Measurements from ENCODE around the gene ZBTB49.
"Not testable (repeated sequence)": the region's sequence is repeated elsewhere in the genome, so short reads cannot be mapped to it uniquely, and the experiment has no call there.

The ZBTB49 gene

DNA sequence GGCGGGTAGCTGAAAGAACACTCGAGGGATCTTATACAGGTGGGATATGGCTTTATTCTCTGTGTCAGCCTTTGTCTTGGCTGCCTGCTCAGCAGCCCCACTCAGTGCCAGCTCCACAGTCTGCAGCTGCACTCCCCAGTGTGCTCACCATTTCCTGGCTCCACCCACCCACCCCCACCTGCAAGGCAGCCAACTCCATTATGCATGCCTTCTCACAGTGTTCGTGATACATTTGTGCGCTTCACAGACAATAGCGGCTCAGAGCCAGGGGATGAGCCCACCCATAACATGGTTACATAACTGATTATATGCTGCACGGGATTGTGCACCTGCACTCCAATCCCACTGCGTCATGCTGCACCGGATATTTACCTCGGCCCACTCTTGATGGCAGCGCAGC, 33.3 kb upstream of the ZBTB49 start:
- TF ChIP-seq, protein P1, sequence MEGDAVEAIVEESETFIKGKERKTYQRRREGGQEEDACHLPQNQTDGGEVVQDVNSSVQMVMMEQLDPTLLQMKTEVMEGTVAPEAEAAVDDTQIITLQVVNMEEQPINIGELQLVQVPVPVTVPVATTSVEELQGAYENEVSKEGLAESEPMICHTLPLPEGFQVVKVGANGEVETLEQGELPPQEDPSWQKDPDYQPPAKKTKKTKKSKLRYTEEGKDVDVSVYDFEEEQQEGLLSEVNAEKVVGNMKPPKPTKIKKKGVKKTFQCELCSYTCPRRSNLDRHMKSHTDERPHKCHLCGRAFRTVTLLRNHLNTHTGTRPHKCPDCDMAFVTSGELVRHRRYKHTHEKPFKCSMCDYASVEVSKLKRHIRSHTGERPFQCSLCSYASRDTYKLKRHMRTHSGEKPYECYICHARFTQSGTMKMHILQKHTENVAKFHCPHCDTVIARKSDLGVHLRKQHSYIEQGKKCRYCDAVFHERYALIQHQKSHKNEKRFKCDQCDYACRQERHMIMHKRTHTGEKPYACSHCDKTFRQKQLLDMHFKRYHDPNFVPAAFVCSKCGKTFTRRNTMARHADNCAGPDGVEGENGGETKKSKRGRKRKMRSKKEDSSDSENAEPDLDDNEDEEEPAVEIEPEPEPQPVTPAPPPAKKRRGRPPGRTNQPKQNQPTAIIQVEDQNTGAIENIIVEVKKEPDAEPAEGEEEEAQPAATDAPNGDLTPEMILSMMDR (conservative IDR thresholded peaks at IDR 0.05; ENCODE audit: low read depth, low read length), result no peak
- Histone ChIP-seq H3K4me2 (no peak overlapping the region), H3K27me3 (ENCODE audit: insufficient read depth, low read depth) (no peaks in the 10 kb centered on the region), H3K4me1 (ENCODE audit: low read depth, poor library complexity, severe bottlenecking) (no peaks in the 10 kb centered on the region), H3K4me3 (IDR thresholded peaks at IDR 0.05; ENCODE audit: insufficient read depth, low read depth, low read length) (no peak overlapping the region), H3K9ac (no peak overlapping the region), H3K79me2 (ENCODE audit: insufficient read depth, low read depth) (no peaks in the 10 kb centered on the region), H3K27ac (no peak overlapping the region), H4K20me1 (ENCODE audit: insufficient read depth) (no peaks in the 10 kb centered on the region), H3K36me3 (ENCODE audit: insufficient read depth) (no peaks in the 10 kb centered on the region), H2AFZ (ENCODE audit: low read depth) (no peak overlapping the region)

DNA sequence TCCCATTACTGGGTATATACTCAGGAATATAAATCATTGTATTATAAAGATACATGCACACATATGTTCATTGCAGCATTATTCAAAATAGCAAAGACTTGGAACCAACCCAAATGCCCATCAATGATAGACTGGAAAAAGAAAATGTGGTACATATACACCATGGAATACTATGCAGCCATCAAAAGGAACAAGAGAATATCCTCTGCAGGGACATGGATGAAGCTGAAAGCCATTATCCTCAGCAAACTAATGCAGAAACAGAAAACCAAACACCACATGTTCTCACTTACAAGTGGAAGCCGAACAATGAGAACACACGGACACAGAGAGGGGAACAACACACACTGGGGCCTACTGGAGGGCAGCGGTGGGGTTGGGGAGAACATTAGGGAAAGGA, 32.3 kb upstream of the ZBTB49 start:
- not testable (repeated sequence) for H3K4me1 ChIP-seq (ENCODE audit: low read depth, poor library complexity, severe bottlenecking); H3K27ac ChIP-seq; H2AFZ ChIP-seq (ENCODE audit: low read depth); H3K36me3 ChIP-seq (ENCODE audit: insufficient read depth); H4K20me1 ChIP-seq (ENCODE audit: insufficient read depth); H3K4me2 ChIP-seq; H3K27me3 ChIP-seq (ENCODE audit: insufficient read depth, low read depth); H3K9ac ChIP-seq; H3K79me2 ChIP-seq (ENCODE audit: insufficient read depth, low read depth); H3K4me3 ChIP-seq (IDR thresholded peaks at IDR 0.05; ENCODE audit: insufficient read depth, low read depth, low read length)

DNA sequence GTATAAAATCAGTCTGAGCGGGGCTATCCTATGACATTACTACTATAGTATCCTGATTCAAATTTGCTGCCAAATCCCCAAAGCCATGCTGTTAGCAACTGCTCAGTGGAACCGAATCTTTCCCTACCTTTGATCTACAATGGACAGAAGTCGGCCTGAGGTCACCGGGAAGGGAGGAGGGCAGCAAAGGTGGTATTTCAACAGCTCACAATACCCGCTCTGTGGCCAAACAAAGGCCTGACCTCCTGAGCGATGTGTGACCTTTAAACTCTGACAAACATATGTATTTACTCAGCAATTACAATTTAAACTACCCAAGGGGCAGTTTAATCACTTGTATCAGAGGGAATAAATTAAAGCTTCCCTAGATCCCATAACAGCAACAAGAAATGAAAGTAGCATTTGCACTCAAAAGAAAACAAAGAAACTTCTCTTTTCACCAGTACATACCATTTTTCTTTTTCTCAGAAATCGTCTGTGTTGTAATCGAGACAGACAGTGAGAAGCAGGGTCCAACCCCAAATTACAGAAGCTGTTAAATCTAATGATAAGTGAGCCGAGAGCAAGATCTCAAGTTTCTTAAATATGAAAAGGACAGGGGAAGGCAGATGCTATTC, 30.5 kb upstream of the ZBTB49 start:
- Histone ChIP-seq H3K9ac (no peak overlapping the region), H3K27me3 (ENCODE audit: insufficient read depth, low read depth) (no peaks in the 10 kb centered on the region)
- TF ChIP-seq, protein P1 (conservative IDR thresholded peaks at IDR 0.05; ENCODE audit: low read depth, low read length), result no peak

DNA sequence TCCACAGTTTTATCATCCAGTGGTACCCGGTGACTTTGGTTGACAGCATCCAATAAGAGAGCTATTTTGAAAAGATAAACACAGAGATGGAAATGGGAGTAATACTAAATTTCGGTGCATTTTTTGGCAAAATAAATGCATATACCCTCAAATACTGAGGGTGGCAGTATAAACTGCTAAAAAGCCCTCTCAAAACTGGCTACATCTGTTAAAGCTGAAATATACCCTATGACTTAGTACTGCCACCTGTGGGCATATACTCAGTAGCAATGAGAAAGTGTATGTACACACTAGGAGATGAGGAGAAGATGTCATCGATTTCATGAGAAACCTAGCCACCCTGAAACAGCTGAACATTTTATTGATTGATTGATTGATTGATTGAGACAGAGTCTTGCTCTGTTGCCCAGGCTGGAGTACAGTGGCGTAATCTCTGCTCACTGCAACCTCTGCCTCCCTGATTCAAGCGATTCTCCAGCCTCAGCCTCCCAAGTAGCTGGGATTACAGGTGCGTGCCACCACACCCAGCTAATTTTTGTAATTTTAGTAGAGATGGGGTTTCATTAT, 29.8 kb upstream of the ZBTB49 start:
- no peaks in the 10 kb centered on the region for H3K79me2 ChIP-seq (ENCODE audit: insufficient read depth, low read depth)
- TF ChIP-seq, protein P1 (conservative IDR thresholded peaks at IDR 0.05; ENCODE audit: low read depth, low read length), result peak; percentile 52
- no peak overlapping the region for H3K27ac ChIP-seq
- no peaks in the 10 kb centered on the region for H3K4me1 ChIP-seq (ENCODE audit: low read depth, poor library complexity, severe bottlenecking)
- H3K27me3 ChIP-seq (ENCODE audit: insufficient read depth, low read depth), result no peaks in the 10 kb centered on the region
- no peak overlapping the region for H3K9ac ChIP-seq
- no peak overlapping the region for H3K4me2 ChIP-seq
- no peaks in the 10 kb centered on the region for H4K20me1 ChIP-seq (ENCODE audit: insufficient read depth)
- H2AFZ ChIP-seq (ENCODE audit: low read depth), result no peak overlapping the region
- H3K4me3 ChIP-seq (IDR thresholded peaks at IDR 0.05; ENCODE audit: insufficient read depth, low read depth, low read length), result no peak overlapping the region
- no peaks in the 10 kb centered on the region for H3K36me3 ChIP-seq (ENCODE audit: insufficient read depth)

More for the DNA sequence above, 30.5 kb upstream of the ZBTB49 start:
- no peaks in the 10 kb centered on the region for H3K4me1 ChIP-seq (ENCODE audit: low read depth, poor library complexity, severe bottlenecking)
- H2AFZ ChIP-seq (ENCODE audit: low read depth), result no peak overlapping the region
- no peaks in the 10 kb centered on the region for H3K36me3 ChIP-seq (ENCODE audit: insufficient read depth)
- no peaks in the 10 kb centered on the region for H4K20me1 ChIP-seq (ENCODE audit: insufficient read depth)
- no peak overlapping the region for H3K4me2 ChIP-seq
- no peak overlapping the region for H3K27ac ChIP-seq
- H3K4me3 ChIP-seq (IDR thresholded peaks at IDR 0.05; ENCODE audit: insufficient read depth, low read depth, low read length), result no peak overlapping the region
- no peaks in the 10 kb centered on the region for H3K79me2 ChIP-seq (ENCODE audit: insufficient read depth, low read depth)

DNA sequence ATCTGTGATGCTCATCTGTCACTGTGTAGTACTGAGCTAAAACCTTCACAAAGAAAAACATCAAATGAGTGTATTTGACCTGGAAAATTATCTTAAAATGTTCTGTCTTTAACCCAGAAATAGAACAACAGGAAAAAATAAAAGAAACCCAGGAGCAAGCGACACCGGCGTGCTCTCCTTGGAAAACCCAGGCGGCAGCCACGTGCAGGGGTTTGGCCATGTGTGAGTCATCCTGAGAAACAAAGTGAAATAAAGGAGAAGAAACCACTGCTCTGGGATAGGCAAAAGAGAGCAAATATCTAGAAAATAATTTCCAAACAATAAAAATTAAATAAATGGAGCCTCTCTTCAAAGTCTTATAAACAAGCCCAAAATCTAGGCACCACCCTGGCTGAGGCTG, 22.1 kb upstream of the ZBTB49 start:
- Histone ChIP-seq H3K27ac (no peak overlapping the region), H3K9ac (no peak overlapping the region), H3K4me1 (ENCODE audit: low read depth, poor library complexity, severe bottlenecking) (no peaks in the 10 kb centered on the region), H3K4me3 (IDR thresholded peaks at IDR 0.05; ENCODE audit: insufficient read depth, low read depth, low read length) (no peak overlapping the region), H3K79me2 (ENCODE audit: insufficient read depth, low read depth) (no peaks in the 10 kb centered on the region), H3K27me3 (ENCODE audit: insufficient read depth, low read depth) (no peaks in the 10 kb centered on the region), H2AFZ (ENCODE audit: low read depth) (no peak overlapping the region), H3K36me3 (ENCODE audit: insufficient read depth) (no peaks in the 10 kb centered on the region), H4K20me1 (ENCODE audit: insufficient read depth) (no peaks in the 10 kb centered on the region), H3K4me2 (no peak overlapping the region)
- TF ChIP-seq, protein P1 (conservative IDR thresholded peaks at IDR 0.05; ENCODE audit: low read depth, low read length), result no peak
